ENCODE measurements around the gene SPPL2B.

- TF ChIP-seq CTCF (IDR thresholded peaks at IDR 0.05) (no peak), EZH2 (IDR thresholded peaks at IDR 0.05) (peak; percentile 99)
These were observed 37.9 kb upstream of the SPPL2B start for GRCh38 chr19:2290441-2291184.
